Esophagus (tissue), 2 donors: Measurements from ENCODE around the gene ZNF350. TPM values are rescaled to one million over a fixed set of nuclear protein-coding genes. Genes with fewer than 3 reads are reported as not detected.

Source experiments
- H3K27ac ChIP-seq, 2 donors: one replicate each; pipeline ENCODE4 v1.5.1; 2013; ENCODE audit warnings: low read depth in 2 of 2, mild to moderate bottlenecking in 2 of 2, inconsistent platforms in 1 of 2, low read length in 1 of 2, moderate library complexity in 1 of 2
- H3K27me3 ChIP-seq, 2 donors: one replicate each; pipeline ENCODE4 v1.6.1; 2013; ENCODE audit warnings: low read length in 2 of 2, control low read depth in 1 of 2, mild to moderate bottlenecking in 1 of 2; ENCODE audit not compliant: insufficient read depth in 2 of 2, control insufficient read depth in 1 of 2
- H3K36me3 ChIP-seq, 2 donors: one replicate each; pipeline ENCODE4 v1.6.1; 2013; ENCODE audit warnings: low read length in 1 of 2; ENCODE audit not compliant: control insufficient read depth in 2 of 2, insufficient read depth in 2 of 2
- H3K4me1 ChIP-seq, 2 donors: one replicate each; pipeline ENCODE4 v1.6.1; 2013; ENCODE audit warnings: low read length in 1 of 2; ENCODE audit not compliant: control insufficient read depth in 2 of 2, insufficient read depth in 2 of 2
- H3K4me3 ChIP-seq, 2 donors: one replicate each; pipeline ENCODE4 v1.5.1; 2013; ENCODE audit warnings: low read length in 2 of 2, mild to moderate bottlenecking in 2 of 2, low read depth in 1 of 2, moderate library complexity in 1 of 2
- H3K9me3 ChIP-seq, 2 donors: one replicate each; pipeline ENCODE4 v1.6.1; 2013; ENCODE audit warnings: mild to moderate bottlenecking in 2 of 2, low read depth in 1 of 2, low read length in 1 of 2, moderate library complexity in 1 of 2; ENCODE audit not compliant: control insufficient read depth in 2 of 2, insufficient read depth in 1 of 2
- WGBS, 2 donors: extraction: QIAGEN DNeasy Blood & Tissue Kit; methylation state at CpG; one replicate each; pipeline ENCODE4 v1.1.7; 2013; 5-methylcytosine and 5-hydroxymethylcytosine counted together
- polyA plus RNA-seq, 2 donors: library from polyadenylated mRNA; stranded (reverse); fragments of 200-250 nt; gene quantifications; one replicate each; pipeline ENCODE4 v1.2.3, GENCODE V29; 2013
- donor health status: healthy with polysubstance abuse.
- donor health status: Bipolar disorder and iron deficiency.

ZNF350 gene
- polyA plus RNA-seq, 2 donors = 5.1 to 6.4 TPM

DNA sequence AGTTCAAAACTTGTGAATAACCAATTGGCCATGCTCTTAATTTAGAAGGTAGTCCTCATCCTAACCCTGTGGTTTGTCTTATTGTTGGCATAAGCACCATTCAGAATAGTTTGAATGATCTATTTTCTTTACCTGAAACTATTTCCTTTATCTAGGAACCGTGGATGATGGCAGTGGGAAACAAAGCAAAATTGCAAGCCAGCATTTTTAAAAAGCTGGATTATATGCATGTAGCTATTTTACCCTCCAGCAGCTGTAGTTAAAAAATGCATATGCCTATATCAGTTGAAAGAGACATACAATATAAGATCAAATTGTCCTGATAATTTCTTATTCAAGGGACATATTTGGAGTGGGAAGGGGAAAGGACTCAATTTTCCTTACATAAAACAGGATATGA is 40.0 kb downstream of the ZNF350 start:
- Histone ChIP-seq H3K4me3 (no peak overlapping the region), H3K9me3 (peaks cover 39 to 40% of the 10 kb centered on the region in 2 donors), H3K27ac (no peak overlapping the region), H3K27me3 (no peaks in the 10 kb centered on the region), H3K4me1 (no peaks in the 10 kb centered on the region), H3K36me3 (peaks cover 23 to 27% of the 10 kb centered on the region in 2 donors)
- WGBS, 2 donors = 82 to 83% methylated on average over 1 of the region's 1 CpG

DNA sequence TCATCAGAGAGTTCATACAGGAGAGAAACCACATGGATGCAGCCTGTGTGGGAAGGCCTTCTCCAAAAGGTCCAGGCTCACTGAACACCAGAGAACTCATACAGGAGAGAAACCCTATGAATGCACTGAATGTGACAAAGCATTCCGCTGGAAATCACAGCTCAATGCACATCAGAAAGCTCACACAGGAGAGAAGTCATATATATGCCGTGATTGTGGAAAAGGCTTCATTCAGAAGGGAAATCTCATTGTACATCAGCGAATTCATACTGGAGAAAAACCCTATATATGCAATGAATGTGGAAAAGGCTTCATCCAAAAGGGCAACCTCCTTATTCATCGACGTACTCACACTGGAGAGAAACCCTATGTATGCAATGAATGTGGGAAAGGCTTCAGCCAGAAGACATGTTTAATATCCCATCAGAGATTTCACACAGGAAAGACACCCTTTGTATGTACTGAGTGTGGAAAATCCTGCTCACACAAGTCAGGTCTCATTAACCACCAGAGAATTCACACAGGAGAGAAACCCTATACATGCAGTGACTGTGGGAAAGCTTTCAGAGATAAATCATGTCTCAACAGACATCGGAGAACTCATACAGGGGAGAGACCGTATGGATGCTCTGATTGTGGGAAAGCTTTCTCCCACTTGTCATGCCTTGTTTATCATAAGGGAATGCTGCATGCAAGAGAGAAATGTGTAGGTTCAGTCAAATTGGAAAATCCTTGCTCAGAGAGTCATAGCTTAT is 41.7 kb downstream of the ZNF350 start:
- Histone ChIP-seq H3K4me1 (no peaks in the 10 kb centered on the region), H3K27ac (no peak overlapping the region), H3K27me3 (no peaks in the 10 kb centered on the region), H3K9me3 (peaks cover 39 to 45% of the 10 kb centered on the region in 2 donors), H3K4me3 (no peak overlapping the region), H3K36me3 (peaks cover 35 to 44% of the 10 kb centered on the region in 2 donors)
- 92 to 96% methylated on average over 7 of the region's 7 CpGs for WGBS, 2 donors

DNA sequence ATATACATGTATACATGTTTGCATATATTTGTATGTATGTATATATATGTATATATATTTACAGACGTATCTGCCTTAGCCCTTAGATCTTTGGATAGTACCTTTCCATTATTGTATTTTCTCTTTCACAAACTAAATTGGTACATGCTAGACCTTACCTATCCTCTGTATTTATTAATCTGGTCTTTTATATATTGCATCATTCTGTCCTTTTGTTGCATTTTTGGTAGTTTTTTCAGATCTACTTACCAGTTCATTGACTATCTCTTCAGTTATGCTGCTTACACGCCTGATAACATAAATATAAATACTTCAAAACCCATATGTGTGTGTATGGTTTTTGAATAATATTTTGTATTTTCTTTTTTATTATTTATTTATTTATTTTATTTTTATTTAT is 47.7 kb downstream of the ZNF350 start:
- Histone ChIP-seq H3K9me3 (peaks cover 25 to 44% of the 10 kb centered on the region in 2 donors), H3K27ac (no peak overlapping the region), H3K36me3 (peaks cover 45 to 62% of the 10 kb centered on the region in 2 donors), H3K4me3 (no peak overlapping the region), H3K4me1 (no peaks in the 10 kb centered on the region), H3K27me3 (no peaks in the 10 kb centered on the region)
- WGBS, 2 donors = 98 to 100% methylated on average over 2 of the region's 2 CpGs

- peaks cover 13 to 30% of the 10 kb centered on the region in 2 donors for H3K9me3 ChIP-seq
- peaks cover 13% of the 10 kb centered on the region in 2 donors for H3K36me3 ChIP-seq
These were observed 54.7 kb downstream of the ZNF350 start for GRCh38 chr19:51931921-51932320.

GRCh38 chr19:51927859-51928258 is 58.8 kb downstream of the ZNF350 start:
- no peak overlapping the region for H3K27ac ChIP-seq
- H3K4me3 ChIP-seq = peak overlapping the region; percentile 78 to 89
- peaks cover 7 to 18% of the 10 kb centered on the region in 2 donors for H3K9me3 ChIP-seq
- H3K4me1 ChIP-seq = peaks cover 0 to 5% of the 10 kb centered on the region in 2 donors
- H3K36me3 ChIP-seq = peaks cover 0 to 1% of the 10 kb centered on the region in 2 donors
- WGBS, 2 donors = 30 to 39% methylated on average over 13 of the region's 13 CpGs
- H3K27me3 ChIP-seq = no peaks in the 10 kb centered on the region

More at GRCh38 chr19:51931921-51932320, 54.7 kb downstream of the ZNF350 start:
- WGBS, 2 donors = 92 to 97% methylated on average over 8 of the region's 8 CpGs
- H3K4me3 ChIP-seq = no peak overlapping the region
- H3K27ac ChIP-seq = no peak overlapping the region
- peaks cover 0 to 5% of the 10 kb centered on the region in 2 donors for H3K4me1 ChIP-seq
- no peaks in the 10 kb centered on the region for H3K27me3 ChIP-seq

- peak within 1 kb of the TSS; percentile 78 to 89 for H3K4me3 ChIP-seq
- peaks cover 0 to 5% of the 10 kb centered on the region in 2 donors for H3K4me1 ChIP-seq
- no peaks in the 10 kb centered on the region for H3K27me3 ChIP-seq
- peak within 1 kb of the TSS; percentile 85 to 95 for H3K27ac ChIP-seq
- WGBS, 2 donors = 0 to 1% methylated on average over 52 of the region's 52 CpGs
- H3K9me3 ChIP-seq = peaks cover 9 to 19% of the 10 kb centered on the region in 2 donors
- H3K36me3 ChIP-seq = no peaks in the 10 kb centered on the region
These were observed 59.6 kb downstream of the ZNF350 start, which contains the start of gene ZNF613 for GRCh38 chr19:51926784-51927741. ZNF613 (plus strand) TSS chr19:51927472; CDS start chr19:51936221, 8,749 bp downstream.

DNA sequence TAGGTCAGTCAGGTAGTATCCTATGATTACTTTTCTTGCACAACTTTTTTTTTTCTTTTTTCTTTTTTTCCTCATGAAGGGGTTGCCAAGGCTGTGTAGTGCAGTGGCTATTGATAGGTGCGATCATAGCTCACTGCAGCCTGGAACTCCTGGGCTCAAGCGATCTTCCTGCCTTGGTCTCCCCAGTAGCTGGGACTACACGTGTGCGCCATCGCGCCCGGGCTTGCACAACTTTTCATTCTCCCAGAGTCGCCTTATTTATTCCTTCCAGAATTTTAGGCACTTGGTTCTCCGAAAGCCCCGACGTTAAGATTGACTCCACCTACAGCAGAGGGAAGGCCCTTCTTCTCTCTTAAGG is 60.2 kb downstream of the ZNF350 start:
- H3K27me3 ChIP-seq = no peaks in the 10 kb centered on the region
- 22 to 27% methylated on average over 11 of the region's 11 CpGs for WGBS, 2 donors
- H3K27ac ChIP-seq = peak overlapping the region; percentile 85 to 95
- no peaks in the 10 kb centered on the region for H3K36me3 ChIP-seq
- peaks cover 0 to 5% of the 10 kb centered on the region in 2 donors for H3K4me1 ChIP-seq
- peak overlapping the region; percentile 78 to 89 for H3K4me3 ChIP-seq
- H3K9me3 ChIP-seq = peaks cover 16 to 18% of the 10 kb centered on the region in 2 donors

- Histone ChIP-seq H3K9me3 (peaks cover 18 to 30% of the 10 kb centered on the region in 2 donors), H3K4me1 (no peaks in the 10 kb centered on the region), H3K36me3 (no peaks in the 10 kb centered on the region), H3K27ac (no peak overlapping the region), H3K27me3 (no peaks in the 10 kb centered on the region), H3K4me3 (no peak overlapping the region)
- WGBS, 2 donors = 92% methylated on average over 8 of the region's 8 CpGs
These were observed 64.7 kb downstream of the ZNF350 start for GRCh38 chr19:51921949-51922348.

DNA sequence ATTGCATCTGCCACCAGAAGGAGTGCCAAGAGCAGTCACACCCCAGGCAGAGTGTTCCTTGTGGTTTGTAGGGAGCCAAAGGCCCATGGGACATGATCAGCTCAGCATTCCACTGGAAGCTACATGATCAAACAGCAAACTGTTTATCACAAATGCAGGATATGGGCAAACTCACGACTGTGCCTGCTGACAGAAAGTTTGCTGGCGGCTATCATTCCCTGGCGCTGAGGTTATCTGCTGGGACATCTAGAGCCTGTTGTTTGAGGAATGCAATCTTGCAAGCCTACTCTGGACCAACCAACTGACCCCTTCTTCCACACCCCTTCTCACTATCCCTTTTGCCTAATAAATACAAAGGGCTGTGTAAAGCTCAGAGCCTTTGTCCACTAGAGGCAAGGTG is 67.0 kb downstream of the ZNF350 start:
- Histone ChIP-seq H3K4me1 (no peaks in the 10 kb centered on the region), H3K36me3 (no peaks in the 10 kb centered on the region), H3K27ac (no peak overlapping the region), H3K27me3 (no peaks in the 10 kb centered on the region), H3K4me3 (no peak overlapping the region), H3K9me3 (peaks cover 26 to 33% of the 10 kb centered on the region in 2 donors)
- WGBS, 2 donors = 84% methylated on average over 3 of the region's 3 CpGs
